Stromal cell of bone marrow (primary cell): ENCODE measurements around the gene GAS7.
"Not testable (repeated sequence)": the region's sequence is repeated elsewhere in the genome, so short reads cannot be mapped to it uniquely, and the experiment has no call there.

ENCODE experiments used
- DNase-seq: peaks from one replicate; pipeline ENCODE4 v3.0.0-alpha.2; 2012; ENCODE audit warnings: low read depth

The GAS7 gene

GRCh38 chr17:10072086-10072485 lies 126.3 kb downstream of the GAS7 start:
- DNase-seq: no peak

DNA sequence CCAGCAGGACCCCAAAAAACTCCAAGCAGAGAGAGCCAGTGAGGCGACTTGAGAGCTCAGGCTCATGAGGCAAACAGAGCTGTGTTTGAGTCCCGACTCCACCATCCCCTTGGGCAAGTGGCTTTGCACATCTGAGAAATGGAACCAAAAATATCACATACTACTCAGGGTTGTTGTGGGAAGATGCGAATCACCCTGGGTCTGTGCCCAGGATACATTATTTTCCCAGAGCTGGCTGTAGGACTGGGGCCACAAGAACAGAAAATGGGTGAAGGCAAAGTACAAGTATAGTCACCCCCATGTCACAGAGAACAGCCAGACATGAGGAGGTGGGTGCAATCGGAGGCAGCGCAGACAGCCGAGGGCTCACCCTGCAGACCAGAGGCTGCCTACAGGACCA lies 127.3 kb downstream of the GAS7 start:
- no peak for DNase-seq

- no peak for DNase-seq
These were observed 127.7 kb downstream of the GAS7 start for GRCh38 chr17:10070690-10071089.

DNA sequence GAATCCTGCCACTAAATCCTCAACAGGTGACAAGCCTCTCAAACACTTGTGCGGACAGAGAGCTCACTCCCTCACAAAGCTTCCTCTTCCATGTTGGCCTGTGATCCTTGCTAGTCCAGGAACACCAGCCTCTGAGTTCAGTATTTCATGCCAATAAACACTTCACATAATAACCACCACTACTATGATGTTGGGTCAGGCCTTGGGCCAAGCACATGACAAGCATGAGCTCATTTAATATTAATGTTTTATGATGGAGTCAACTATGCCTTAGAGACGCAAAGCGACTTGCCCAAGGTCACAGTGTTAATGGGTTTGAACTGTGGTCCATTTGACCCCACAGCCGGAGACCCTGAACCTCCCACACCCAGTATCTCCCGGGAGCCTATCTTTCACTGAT lies 129.1 kb downstream of the GAS7 start:
- peak; percentile 56 for DNase-seq

DNA sequence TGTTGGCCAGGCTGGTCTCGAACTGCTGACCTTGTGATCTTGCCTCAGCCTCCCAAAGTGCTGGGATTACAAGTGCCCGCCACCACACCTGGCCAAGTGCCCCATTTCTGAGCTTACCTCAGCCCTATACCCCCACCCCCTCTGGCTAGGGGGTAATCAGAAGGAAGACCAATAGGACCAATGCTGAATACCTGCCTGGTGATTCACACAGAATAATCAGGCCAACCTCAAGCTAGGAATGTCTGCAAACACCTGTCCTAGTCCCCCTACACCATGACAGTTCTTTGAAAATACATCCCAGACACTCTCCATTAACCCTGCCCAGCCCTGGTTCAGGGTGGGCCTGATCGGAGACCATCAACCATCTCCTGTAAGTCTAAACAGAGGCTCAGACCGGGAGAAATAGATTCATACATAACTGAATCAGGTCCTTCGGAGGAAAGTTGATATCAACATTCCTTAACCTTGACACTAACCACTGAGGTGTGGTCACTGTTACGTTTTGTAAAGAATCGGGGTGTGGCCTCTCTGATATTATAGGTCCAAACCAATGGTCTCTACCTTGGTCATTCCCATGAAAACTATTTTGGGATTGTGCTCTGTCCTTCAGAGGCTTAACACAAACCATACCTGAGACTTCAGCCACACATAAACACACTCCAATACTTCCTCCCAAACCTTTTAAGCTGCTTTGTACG lies 130.8 kb downstream of the GAS7 start:
- no peak for DNase-seq

DNA sequence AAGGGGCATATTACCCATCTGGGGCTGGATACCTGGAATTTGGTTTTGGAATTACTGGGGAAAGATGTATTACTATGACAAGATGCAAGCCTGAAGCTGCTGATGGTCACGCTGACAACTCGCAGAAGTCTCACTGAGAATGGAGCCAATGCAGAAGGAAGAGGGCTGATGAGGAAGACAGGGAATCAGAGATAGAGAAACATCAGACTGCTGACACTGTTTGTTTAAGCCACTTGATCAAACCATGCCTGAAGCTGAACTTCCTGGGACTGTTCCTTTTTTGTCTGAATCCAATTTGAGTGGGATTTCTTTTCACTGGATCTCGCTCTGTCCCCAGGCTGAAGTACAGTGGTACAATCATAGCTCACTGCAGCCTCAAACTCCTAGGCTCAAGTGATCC lies 133.9 kb downstream of the GAS7 start:
- DNase-seq: no peak

DNA sequence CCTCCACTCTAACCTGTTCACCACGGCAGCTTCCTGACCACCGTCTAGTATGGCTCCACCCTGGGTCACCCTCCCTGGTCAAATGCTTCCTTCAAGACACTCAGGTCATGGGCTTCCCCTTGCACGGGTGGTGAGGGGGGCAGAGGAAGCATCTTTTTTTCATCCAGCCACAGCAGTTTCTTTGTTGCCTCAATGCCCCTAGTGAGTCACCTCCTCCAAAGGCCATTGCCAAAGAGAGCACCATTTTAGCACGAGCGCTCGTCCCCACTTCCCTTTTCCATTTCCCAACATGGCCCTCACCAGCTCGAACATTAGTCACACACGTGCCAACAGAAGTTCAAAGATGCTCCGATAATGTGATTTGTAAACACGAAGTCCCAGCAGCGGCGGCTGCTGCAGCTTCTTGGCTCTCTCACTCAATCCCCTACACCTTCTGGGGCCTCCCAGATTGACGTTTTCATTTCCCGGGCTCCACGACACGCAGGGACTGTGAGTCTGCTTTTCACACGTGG lies 134.6 kb downstream of the GAS7 start:
- no peak for DNase-seq

DNA sequence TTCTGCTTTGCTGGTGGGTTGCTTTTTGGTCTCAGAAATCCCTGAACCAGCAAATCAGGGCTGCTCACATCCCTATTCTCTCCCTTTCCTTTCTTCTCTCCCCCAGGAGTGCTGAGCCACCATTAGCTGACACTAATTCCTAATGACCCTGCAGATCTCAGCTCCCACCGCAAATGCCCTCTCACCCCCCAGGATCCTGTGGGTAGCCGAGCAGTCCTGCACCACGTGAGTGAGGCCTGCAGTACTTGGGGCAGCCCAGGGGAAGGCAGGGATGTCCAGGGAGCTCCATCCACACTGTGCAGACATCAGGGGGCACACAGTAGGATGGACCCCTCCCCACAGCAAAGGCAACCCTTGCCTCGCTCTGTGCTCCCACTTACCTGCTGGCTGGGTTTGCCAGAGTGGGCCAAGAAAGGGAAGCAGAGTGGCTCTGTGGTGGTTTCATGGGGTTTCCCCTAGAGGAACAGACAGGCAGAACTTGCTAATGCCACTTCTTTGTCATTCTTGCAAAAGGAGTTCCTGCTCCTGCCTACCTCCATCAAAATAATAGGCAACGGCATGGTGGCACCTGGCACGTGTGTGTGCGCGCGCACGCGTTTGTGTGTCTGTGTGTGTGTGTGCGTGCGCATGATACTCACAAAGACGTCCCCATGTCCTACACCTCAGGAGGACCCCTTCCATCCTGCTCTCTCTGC lies 135.6 kb downstream of the GAS7 start:
- DNase-seq: no peak

GRCh38 chr17:10061111-10061845 lies 137.1 kb downstream of the GAS7 start:
- no peak for DNase-seq

- DNase-seq: no peak
These were observed 137.9 kb downstream of the GAS7 start for GRCh38 chr17:10060526-10060925.

GRCh38 chr17:10059684-10060211 lies 138.7 kb downstream of the GAS7 start:
- no peak for DNase-seq

DNA sequence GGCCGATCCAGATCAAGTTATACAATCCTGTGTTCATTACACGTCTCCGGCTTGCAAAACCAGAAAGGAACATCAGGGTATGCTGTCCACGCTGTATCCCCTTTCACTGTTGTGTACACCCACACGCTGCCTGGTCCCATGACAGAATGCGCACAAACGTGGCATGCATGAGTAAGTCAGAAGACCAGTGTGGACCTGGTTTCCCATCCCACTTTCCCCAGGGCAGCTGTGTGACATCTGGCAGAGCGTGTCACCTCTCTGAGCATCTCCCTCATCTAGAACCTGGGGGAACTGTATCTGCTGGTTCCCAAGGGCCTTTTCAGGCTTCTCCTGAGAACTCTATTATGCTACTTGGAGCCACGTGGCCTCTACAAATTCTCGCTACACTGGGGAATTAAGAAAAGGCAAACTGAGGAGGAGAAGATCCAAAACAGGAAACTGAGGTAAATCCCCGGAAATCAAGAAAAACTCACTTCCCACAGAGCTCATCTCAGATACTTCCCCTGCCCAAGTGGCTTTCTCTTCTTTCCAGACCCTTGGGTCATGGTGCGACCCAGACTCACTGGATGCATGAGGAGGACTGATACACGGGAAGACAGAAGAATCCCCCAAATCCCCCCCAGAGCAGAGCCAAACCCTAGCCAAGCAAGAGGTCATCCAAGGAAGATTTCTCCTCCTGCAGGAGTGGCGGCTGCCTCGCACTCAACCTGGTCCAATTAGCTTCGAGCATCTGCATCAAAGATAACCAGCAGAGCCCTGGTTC lies 139.3 kb downstream of the GAS7 start:
- DNase-seq: no peak

DNA sequence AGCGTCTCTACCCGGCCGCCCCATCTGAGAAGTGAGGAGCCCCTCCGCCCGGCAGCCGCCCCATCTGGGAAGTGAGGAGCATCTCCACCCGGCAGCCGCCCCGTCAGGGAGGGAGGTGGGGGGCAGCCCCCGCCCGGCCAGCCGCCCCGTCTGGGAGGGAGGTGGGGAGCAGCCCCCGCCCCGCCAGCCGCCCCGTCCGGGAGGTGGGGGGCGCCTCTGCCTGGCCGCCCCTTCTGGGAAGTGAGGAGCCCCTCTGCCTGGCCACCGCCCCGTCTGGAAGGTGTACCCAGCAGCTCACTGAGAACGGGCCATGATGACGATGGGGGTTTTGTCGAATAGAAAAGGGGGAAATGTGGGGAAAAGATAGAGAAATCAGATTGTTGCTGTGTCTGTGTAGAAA lies 140.9 kb downstream of the GAS7 start:
- not testable (repeated sequence) for DNase-seq

DNA sequence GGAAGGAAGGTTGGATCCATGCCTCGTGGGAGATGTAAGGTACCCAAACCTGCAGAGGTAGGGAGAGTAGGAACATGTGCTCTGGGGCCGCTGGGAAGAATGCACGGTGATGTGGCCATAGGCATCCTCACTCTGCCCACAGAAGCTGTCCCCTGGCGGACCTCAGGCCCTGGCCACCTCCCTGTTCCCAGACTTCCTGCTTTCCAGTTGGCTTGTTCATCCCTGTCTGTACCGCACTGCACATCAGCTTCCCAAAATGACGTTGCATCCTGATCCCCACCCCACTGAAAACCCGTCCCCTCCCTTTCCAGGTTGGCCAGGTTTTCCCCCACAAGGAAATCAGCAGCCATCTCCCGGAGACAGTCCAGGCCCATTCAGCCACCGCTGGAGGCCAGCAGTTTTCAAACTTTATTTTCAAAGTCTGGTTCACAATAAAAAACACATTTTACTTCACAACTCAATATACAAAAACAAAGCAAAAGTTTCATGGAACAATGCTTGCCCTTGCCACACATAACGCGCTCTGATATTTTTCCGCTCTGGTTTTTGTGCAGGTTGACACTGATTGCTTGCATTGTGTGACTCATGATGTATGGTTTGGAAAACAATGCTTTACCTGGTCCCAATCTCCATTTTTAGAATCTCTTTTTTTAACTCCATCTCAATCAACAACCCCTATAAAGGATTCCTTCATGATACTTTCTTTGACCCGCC lies 143.0 kb downstream of the GAS7 start:
- no peak for DNase-seq

DNA sequence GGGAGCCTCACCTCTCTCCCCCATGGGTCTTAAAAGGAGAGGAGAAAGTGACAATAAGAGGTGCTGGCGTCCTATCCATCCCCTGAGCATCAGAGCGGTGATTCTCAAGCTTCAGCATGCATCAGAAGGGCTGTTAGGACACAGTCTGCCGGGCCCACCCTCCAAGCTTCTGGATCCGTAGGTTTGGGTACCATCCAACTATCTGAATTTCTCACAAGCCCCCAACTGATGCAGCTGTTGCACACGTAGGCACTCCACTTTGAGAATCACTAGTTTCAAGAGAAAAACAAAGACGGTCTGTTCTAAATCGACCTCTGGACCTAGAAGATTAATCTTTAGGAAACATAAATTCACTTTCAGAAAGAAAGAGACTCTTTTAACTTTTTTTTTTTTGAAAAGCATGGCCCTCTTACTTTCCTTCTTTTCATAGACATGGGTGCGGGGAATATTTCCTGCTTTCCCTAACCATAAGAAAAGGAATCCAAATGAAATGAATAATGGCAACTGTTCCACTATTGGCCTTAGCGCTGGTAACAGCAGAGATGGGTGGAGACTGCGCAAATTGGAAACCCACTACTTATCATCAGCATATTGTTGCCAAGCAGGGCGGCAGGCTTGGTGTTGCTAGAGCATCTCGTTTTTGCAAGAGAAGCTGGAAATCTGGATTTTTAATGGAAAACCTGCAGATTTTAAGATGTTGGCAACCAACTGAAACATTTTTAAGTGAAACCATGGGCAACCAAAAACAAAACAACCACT lies 144.4 kb downstream of the GAS7 start:
- DNase-seq: no peak

GRCh38 chr17:10052106-10052813 lies 146.1 kb downstream of the GAS7 start:
- no peak for DNase-seq

DNA sequence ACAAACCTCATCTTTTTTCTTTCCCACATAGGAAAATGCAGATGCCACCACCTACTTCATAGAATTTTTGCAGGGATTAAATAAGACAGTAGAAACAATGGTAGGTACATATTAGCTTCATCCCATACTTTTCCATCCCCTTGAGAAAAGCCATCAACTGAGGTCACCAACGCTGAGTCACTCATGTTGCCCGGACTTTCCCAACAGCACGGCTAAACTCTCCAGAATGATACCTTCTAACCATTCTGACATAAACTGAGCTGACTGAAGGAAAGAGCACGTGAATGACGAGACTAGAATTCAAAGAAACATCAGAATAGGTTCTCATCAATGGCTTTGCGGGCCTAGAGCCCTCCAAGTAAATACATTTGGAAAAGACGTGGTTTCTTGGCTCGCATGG lies 147.3 kb downstream of the GAS7 start:
- DNase-seq: no peak

GRCh38 chr17:10050597-10051101 lies 147.8 kb downstream of the GAS7 start:
- DNase-seq: no peak

- no peak for DNase-seq
These were observed 149.6 kb downstream of the GAS7 start for GRCh38 chr17:10048629-10049350.
